A549 (cell line): ENCODE measurements around the gene YIF1B.

Experiments used
- CHD4 ChIP-seq: fragments of 200-600 bp; sonication (generic); IDR thresholded peaks from 2 replicates; pipeline ENCODE4 v1.6.1; 2016; ENCODE audit warnings: antibody characterized with exemption, mild to moderate bottlenecking, borderline replicate concordance
- EHMT2 ChIP-seq: fragments of 200-600 bp; sonication (generic); IDR thresholded peaks from 2 replicates; pipeline ENCODE4 v1.6.1; 2016; ENCODE audit warnings: antibody characterized with exemption, low read depth, mild to moderate bottlenecking, moderate library complexity
- RAD21 ChIP-seq, 2 experiments: fragments of >200 bp in 1 of 2; sonication (Bioruptor Twin) in 1 of 2; formaldehyde crosslinking in 1 of 2; IDR thresholded peaks in 1 of 2; conservative IDR thresholded peaks in 1 of 2; 2 replicates in 1 of 2; 3 replicates in 1 of 2; pipeline ENCODE4 v1.6.1; 2012 to 2018; ENCODE audit warnings: inconsistent platforms in 1 of 2
- RARB ChIP-seq: fragments of 250-450 bp; sonication (Bioruptor Pico); IDR thresholded peaks from 2 replicates; pipeline ENCODE4 v1.8.0; 2021; ENCODE audit warnings: mild to moderate bottlenecking, moderate library complexity
- RCOR1 ChIP-seq: fragments of 150-350 bp; IDR thresholded peaks from 2 replicates; pipeline ENCODE4 v1.6.1; 2014; ENCODE audit warnings: antibody characterized with exemption, low read length, low read depth
- RNF2 ChIP-seq: fragments of 200-600 bp; sonication (generic); IDR thresholded peaks from 2 replicates; pipeline ENCODE4 v1.6.1; 2016; ENCODE audit warnings: low read depth, mild to moderate bottlenecking, antibody characterized with exemption, moderate library complexity, borderline replicate concordance
- TF ChIP-seq, protein P1 (sequence below): fragments of >200 bp; sonication (Bioruptor Twin); formaldehyde crosslinking; IDR thresholded peaks from 3 replicates; pipeline ENCODE4 v1.5.1; 2016
- TF ChIP-seq, protein P2 (sequence below): fragments of >200 bp; sonication (Bioruptor Twin); formaldehyde crosslinking; IDR thresholded peaks from 3 replicates; pipeline ENCODE4 v1.6.1; 2016

DNA sequence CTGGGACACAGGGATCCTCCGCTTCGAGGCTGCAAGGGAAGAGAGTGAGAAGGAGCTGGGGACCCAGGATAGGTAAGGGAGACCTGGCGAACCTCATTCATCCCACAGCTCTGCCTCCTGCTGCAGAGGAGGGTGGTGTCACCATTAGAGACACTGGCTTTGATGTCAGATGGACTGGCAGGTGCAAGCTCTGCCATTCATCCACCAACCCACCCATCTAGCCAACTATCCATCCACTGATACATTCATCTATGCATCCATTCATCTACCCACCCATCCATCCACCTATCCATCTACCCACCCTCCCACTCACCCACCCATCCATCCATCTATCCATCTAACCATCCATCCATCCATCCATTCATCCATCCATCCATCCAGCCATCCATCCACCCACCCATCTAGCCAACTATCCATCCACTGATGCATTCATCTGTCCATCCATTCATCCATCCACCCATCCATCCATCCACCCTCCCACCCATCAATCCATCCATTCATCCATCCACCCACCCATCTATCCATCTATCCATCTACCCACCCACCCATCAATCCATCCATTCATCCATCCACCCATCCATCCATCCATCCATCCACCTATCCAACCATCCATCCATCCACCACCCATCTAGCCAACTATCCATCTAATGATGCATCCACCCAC, 6.0 kb downstream of the YIF1B start:
- TF ChIP-seq, protein P1, sequence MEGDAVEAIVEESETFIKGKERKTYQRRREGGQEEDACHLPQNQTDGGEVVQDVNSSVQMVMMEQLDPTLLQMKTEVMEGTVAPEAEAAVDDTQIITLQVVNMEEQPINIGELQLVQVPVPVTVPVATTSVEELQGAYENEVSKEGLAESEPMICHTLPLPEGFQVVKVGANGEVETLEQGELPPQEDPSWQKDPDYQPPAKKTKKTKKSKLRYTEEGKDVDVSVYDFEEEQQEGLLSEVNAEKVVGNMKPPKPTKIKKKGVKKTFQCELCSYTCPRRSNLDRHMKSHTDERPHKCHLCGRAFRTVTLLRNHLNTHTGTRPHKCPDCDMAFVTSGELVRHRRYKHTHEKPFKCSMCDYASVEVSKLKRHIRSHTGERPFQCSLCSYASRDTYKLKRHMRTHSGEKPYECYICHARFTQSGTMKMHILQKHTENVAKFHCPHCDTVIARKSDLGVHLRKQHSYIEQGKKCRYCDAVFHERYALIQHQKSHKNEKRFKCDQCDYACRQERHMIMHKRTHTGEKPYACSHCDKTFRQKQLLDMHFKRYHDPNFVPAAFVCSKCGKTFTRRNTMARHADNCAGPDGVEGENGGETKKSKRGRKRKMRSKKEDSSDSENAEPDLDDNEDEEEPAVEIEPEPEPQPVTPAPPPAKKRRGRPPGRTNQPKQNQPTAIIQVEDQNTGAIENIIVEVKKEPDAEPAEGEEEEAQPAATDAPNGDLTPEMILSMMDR: no peak
- no peak for TF ChIP-seq EHMT2
- no peak for TF ChIP-seq RARB
- no peak for TF ChIP-seq RCOR1
- no peak for TF ChIP-seq RNF2
- no peak for TF ChIP-seq RAD21 (conservative IDR thresholded peaks at IDR 0.05 in 1 of 2, IDR thresholded peaks at IDR 0.05 in 1 of 2)
- TF ChIP-seq, protein P2, sequence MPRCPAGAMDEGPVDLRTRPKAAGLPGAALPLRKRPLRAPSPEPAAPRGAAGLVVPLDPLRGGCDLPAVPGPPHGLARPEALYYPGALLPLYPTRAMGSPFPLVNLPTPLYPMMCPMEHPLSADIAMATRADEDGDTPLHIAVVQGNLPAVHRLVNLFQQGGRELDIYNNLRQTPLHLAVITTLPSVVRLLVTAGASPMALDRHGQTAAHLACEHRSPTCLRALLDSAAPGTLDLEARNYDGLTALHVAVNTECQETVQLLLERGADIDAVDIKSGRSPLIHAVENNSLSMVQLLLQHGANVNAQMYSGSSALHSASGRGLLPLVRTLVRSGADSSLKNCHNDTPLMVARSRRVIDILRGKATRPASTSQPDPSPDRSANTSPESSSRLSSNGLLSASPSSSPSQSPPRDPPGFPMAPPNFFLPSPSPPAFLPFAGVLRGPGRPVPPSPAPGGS: no peak
- TF ChIP-seq CHD4: no peak
